Right atrium auricular region (tissue), 2 donors: Measurements from ENCODE around the gene ADTRP. TPM values are rescaled to one million over a fixed set of nuclear protein-coding genes. Genes with fewer than 3 reads are reported as not detected.
"Not testable (repeated sequence)": the region's sequence is repeated elsewhere in the genome, so short reads cannot be mapped to it uniquely, and the experiment has no call there.

ENCODE experiments used
- DNase-seq: peaks from one replicate; pipeline ENCODE4 v3.0.0-alpha.2; 2019; ENCODE audit warnings: low spot score
- H3K27ac ChIP-seq, 2 donors: fragments of 200-600 bp; sonication (generic); 1 replicate in 1 of 2; 2 replicates in 1 of 2; pipeline ENCODE4 v1.5.1; 2016 to 2019
- H3K27me3 ChIP-seq, 2 donors: fragments of 200-600 bp; sonication (generic); one replicate each; pipeline versions ENCODE4 v1.5.1 to v1.6.0; 2017 to 2019
- H3K36me3 ChIP-seq: fragments of 200-600 bp; sonication (generic); one replicate; pipeline ENCODE4 v1.5.1; 2016
- H3K4me1 ChIP-seq, 2 donors: fragments of 200-600 bp; sonication (generic); one replicate each; pipeline versions ENCODE4 v1.5.1 to v1.6.0; 2017 to 2019
- H3K4me3 ChIP-seq, 2 donors: fragments of 200-600 bp; sonication (generic); 1 replicate in 1 of 2; 2 replicates in 1 of 2; pipeline ENCODE4 v1.5.1; 2017 to 2019; ENCODE audit warnings: mild to moderate bottlenecking in 1 of 2, moderate library complexity in 1 of 2
- H3K9me3 ChIP-seq, 2 donors: fragments of 200-600 bp; sonication (generic); one replicate each; pipeline ENCODE4 v1.5.1; 2019
- CTCF ChIP-seq, 2 donors: fragments of 200-600 bp; sonication (generic); IDR thresholded peaks; one replicate each; pipeline ENCODE4 v1.5.1; 2019; ENCODE audit warnings: antibody characterized with exemption in 2 of 2
- total RNA-seq, 2 donors: library from RNA; depleted of rRNA; stranded (reverse); fragments of >200 nt; gene quantifications; one replicate each; pipeline ENCODE4 v1.1.0, GENCODE V29; 2016

ADTRP gene
- total RNA-seq, 2 donors from 2014 or later: not detected

- no peaks in the 10 kb centered on the region for H3K36me3 ChIP-seq
- H3K27ac ChIP-seq: no peak overlapping the region
- no peak for TF ChIP-seq CTCF (IDR thresholded peaks at IDR 0.05)
- no peaks in the 10 kb centered on the region for H3K9me3 ChIP-seq
- no peaks in the 10 kb centered on the region for H3K4me1 ChIP-seq
- H3K4me3 ChIP-seq: no peak overlapping the region
- DNase-seq: no peak
- no peaks in the 10 kb centered on the region for H3K27me3 ChIP-seq
Observed at GRCh38 chr6:11803591-11803971, 25.0 kb upstream of the ADTRP start.

- Histone ChIP-seq H3K27me3 (no peaks in the 10 kb centered on the region), H3K36me3 (no peaks in the 10 kb centered on the region), H3K4me3 (no peak overlapping the region), H3K9me3 (no peaks in the 10 kb centered on the region), H3K4me1 (no peaks in the 10 kb centered on the region), H3K27ac (no peak overlapping the region)
- TF ChIP-seq CTCF (IDR thresholded peaks at IDR 0.05): no peak
- DNase-seq: no peak
Observed at GRCh38 chr6:11802886-11803590, 24.4 kb upstream of the ADTRP start.

- DNase-seq, H3K27me3 ChIP-seq, H3K4me1 ChIP-seq, H3K9me3 ChIP-seq, H3K4me3 ChIP-seq, H3K36me3 ChIP-seq, H3K27ac ChIP-seq: not testable (repeated sequence)
Observed at GRCh38 chr6:11800531-11800930, 21.9 kb upstream of the ADTRP start.

- TF ChIP-seq CTCF (IDR thresholded peaks at IDR 0.05): no peak
- H3K27me3 ChIP-seq: no peaks in the 10 kb centered on the region
- H3K36me3 ChIP-seq: no peaks in the 10 kb centered on the region
- no peak overlapping the region for H3K4me3 ChIP-seq
- no peak for DNase-seq
- no peaks in the 10 kb centered on the region for H3K4me1 ChIP-seq
- H3K9me3 ChIP-seq: peaks cover 0 to 8% of the 10 kb centered on the region in 2 donors
- H3K27ac ChIP-seq: no peak overlapping the region
Observed at GRCh38 chr6:11798538-11798937, 19.9 kb upstream of the ADTRP start.

- Histone ChIP-seq H3K27me3 (no peaks in the 10 kb centered on the region), H3K36me3 (no peaks in the 10 kb centered on the region), H3K27ac (no peak overlapping the region), H3K4me3 (no peak overlapping the region), H3K4me1 (no peaks in the 10 kb centered on the region), H3K9me3 (peaks cover 0 to 13% of the 10 kb centered on the region in 2 donors)
- no peak for DNase-seq
- TF ChIP-seq CTCF (IDR thresholded peaks at IDR 0.05): no peak
Observed at GRCh38 chr6:11798096-11798495, 19.5 kb upstream of the ADTRP start.

GRCh38 chr6:11796829-11797228 lies 18.2 kb upstream of the ADTRP start:
- no peaks in the 10 kb centered on the region for H3K36me3 ChIP-seq
- H3K4me3 ChIP-seq: no peak overlapping the region
- H3K27ac ChIP-seq: no peak overlapping the region
- DNase-seq: no peak
- no peak for TF ChIP-seq CTCF (IDR thresholded peaks at IDR 0.05)
- no peaks in the 10 kb centered on the region for H3K27me3 ChIP-seq
- no peaks in the 10 kb centered on the region for H3K4me1 ChIP-seq
- H3K9me3 ChIP-seq: peaks cover 0 to 18% of the 10 kb centered on the region in 2 donors
